Trophoblast cell (in vitro differentiated cells and primary cell): ENCODE measurements around the gene CTIF.

Experiments used
- DNase-seq, 2 donors: peaks; one replicate each; pipeline ENCODE4 v3.0.0-alpha.2; 2016
- H2AFZ ChIP-seq: 2 replicates; pipeline ENCODE4 v1.6.1; 2013; ENCODE audit warnings: low read length, moderate library complexity, mild to moderate bottlenecking; ENCODE audit not compliant: insufficient read depth, poor library complexity
- H2AK5ac ChIP-seq: 2 replicates; pipeline ENCODE4 v1.6.1; 2013; ENCODE audit warnings: mild to moderate bottlenecking, low read length
- H2BK120ac ChIP-seq: 2 replicates; pipeline ENCODE4 v1.6.1; 2013; ENCODE audit warnings: low read length, mild to moderate bottlenecking, moderate library complexity; ENCODE audit not compliant: insufficient read depth, poor library complexity
- H2BK12ac ChIP-seq: 2 replicates; pipeline ENCODE4 v1.6.1; 2013; ENCODE audit warnings: mild to moderate bottlenecking, low read length, moderate library complexity
- H2BK5ac ChIP-seq: 2 replicates; pipeline ENCODE4 v1.6.1; 2013; ENCODE audit warnings: low read length, low read depth, moderate library complexity, mild to moderate bottlenecking; ENCODE audit not compliant: poor library complexity
- H3K14ac ChIP-seq: 2 replicates; pipeline ENCODE4 v1.6.1; 2013; ENCODE audit warnings: mild to moderate bottlenecking, low read length
- H3K18ac ChIP-seq: 2 replicates; pipeline ENCODE4 v1.6.1; 2013; ENCODE audit warnings: mild to moderate bottlenecking, low read length
- H3K23ac ChIP-seq: 2 replicates; pipeline ENCODE4 v1.6.1; 2013; ENCODE audit warnings: low read length
- H3K27ac ChIP-seq: 2 replicates; pipeline ENCODE4 v1.5.1; 2013; ENCODE audit warnings: low read depth, mild to moderate bottlenecking, inconsistent platforms, low read length, moderate library complexity
- H3K27me3 ChIP-seq: 2 replicates; pipeline ENCODE4 v1.6.1; 2013; ENCODE audit warnings: inconsistent platforms, mild to moderate bottlenecking, low read length, moderate library complexity; ENCODE audit not compliant: insufficient read depth
- H3K36me3 ChIP-seq, 2 experiments: 1 replicate in 1 of 2; 2 replicates in 1 of 2; pipeline ENCODE4 v1.6.1; 2013; ENCODE audit warnings: low read length in 2 of 2, mild to moderate bottlenecking in 2 of 2, moderate library complexity in 1 of 2; ENCODE audit not compliant: insufficient read depth in 2 of 2, control insufficient read depth in 1 of 2
- H3K4ac ChIP-seq: 2 replicates; pipeline ENCODE4 v1.6.1; 2013; ENCODE audit warnings: low read depth, mild to moderate bottlenecking, low read length, moderate library complexity
- H3K4me1 ChIP-seq, 2 experiments: 1 replicate in 1 of 2; 2 replicates in 1 of 2; pipeline ENCODE4 v1.6.1; 2013; ENCODE audit warnings: low read length in 2 of 2, mild to moderate bottlenecking in 2 of 2, moderate library complexity in 1 of 2; ENCODE audit not compliant: insufficient read depth in 2 of 2, control insufficient read depth in 1 of 2
- H3K4me2 ChIP-seq: 2 replicates; pipeline ENCODE4 v1.6.1; 2013; ENCODE audit warnings: inconsistent platforms, mild to moderate bottlenecking, low read length, moderate library complexity
- H3K4me3 ChIP-seq: 2 replicates; pipeline ENCODE4 v1.5.1; 2013; ENCODE audit warnings: mild to moderate bottlenecking, low read depth, low read length, inconsistent platforms
- H3K79me1 ChIP-seq: one replicate; pipeline ENCODE4 v1.6.1; 2013; ENCODE audit warnings: low read length
- H3K79me2 ChIP-seq: 2 replicates; pipeline ENCODE4 v1.6.1; 2013; ENCODE audit warnings: low read length, mild to moderate bottlenecking; ENCODE audit not compliant: control insufficient read depth, insufficient read depth, poor library complexity
- H3K9ac ChIP-seq: 2 replicates; pipeline ENCODE4 v1.6.1; 2013; ENCODE audit warnings: mild to moderate bottlenecking, low read length
- H3K9me3 ChIP-seq: 2 replicates; pipeline ENCODE4 v1.6.1; 2013; ENCODE audit warnings: low read depth, mild to moderate bottlenecking, control low read depth, inconsistent platforms, low read length; ENCODE audit not compliant: insufficient read depth
- H4K12ac ChIP-seq: 2 replicates; pipeline ENCODE4 v1.6.1; 2013; ENCODE audit warnings: low read depth, mild to moderate bottlenecking, low read length, moderate library complexity
- H4K8ac ChIP-seq: 2 replicates; pipeline ENCODE4 v1.6.1; 2013; ENCODE audit warnings: low read depth, mild to moderate bottlenecking, low read length, moderate library complexity
- H4K91ac ChIP-seq: one replicate; pipeline ENCODE4 v1.6.1; 2013; ENCODE audit warnings: low read depth, mild to moderate bottlenecking, low read length, moderate library complexity
- WGBS: extraction: QIAGEN DNeasy Blood & Tissue Kit; methylation state at CpG from one replicate; pipeline ENCODE4 v1.1.7; 2013; ENCODE audit warnings: missing lambda C conversion rate; ENCODE audit not compliant: insufficient read length, insufficient coverage; ENCODE audit errors: extremely low coverage; 5-methylcytosine and 5-hydroxymethylcytosine counted together

The CTIF gene

DNA sequence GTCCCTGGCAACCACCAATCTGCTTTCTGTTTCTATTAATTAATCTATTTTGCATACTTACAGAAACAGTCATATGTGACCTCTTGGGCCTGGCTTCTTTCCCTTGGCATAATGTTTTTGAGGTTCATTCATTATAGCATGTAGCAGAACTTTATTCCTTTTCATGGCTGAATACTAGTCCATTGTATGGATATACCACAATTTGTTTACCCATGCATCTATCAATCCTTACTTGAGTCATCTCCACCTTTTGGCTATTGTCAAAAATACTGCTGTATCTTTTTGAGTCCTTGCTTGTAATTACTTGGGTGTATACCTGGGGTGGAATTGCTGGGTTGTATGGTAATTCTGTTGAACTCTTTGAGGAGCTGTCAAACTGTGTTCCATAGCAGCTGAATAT lies 126.8 kb downstream of the CTIF start:
- no peak overlapping the region for H2AK5ac ChIP-seq
- H3K4me1 ChIP-seq, result peaks cover 16 to 18% of the 10 kb centered on the region in 2 experiments
- H3K27ac ChIP-seq, result no peak overlapping the region
- H3K4ac ChIP-seq, result no peak overlapping the region
- H4K8ac ChIP-seq, result no peak overlapping the region
- H3K23ac ChIP-seq, result no peak overlapping the region
- H2BK120ac ChIP-seq, result no peak overlapping the region
- no peak overlapping the region for H3K14ac ChIP-seq
- H3K27me3 ChIP-seq, result no peaks in the 10 kb centered on the region
- no peak overlapping the region for H4K91ac ChIP-seq
- H3K4me3 ChIP-seq, result no peak overlapping the region
- H3K79me1 ChIP-seq, result peaks cover 11% of the 10 kb centered on the region
- no peak for DNase-seq
- H3K18ac ChIP-seq, result no peak overlapping the region
- H3K9ac ChIP-seq, result no peak overlapping the region
- H3K4me2 ChIP-seq, result no peak overlapping the region
- no peak overlapping the region for H2BK5ac ChIP-seq
- no peak overlapping the region for H2BK12ac ChIP-seq
- H3K79me2 ChIP-seq, result peaks cover 3% of the 10 kb centered on the region
- no peak overlapping the region for H2AFZ ChIP-seq
- peaks cover 20% of the 10 kb centered on the region in 2 experiments for H3K36me3 ChIP-seq
- peaks cover under 1% of the 10 kb centered on the region for H3K9me3 ChIP-seq
- H4K12ac ChIP-seq, result no peak overlapping the region

DNA sequence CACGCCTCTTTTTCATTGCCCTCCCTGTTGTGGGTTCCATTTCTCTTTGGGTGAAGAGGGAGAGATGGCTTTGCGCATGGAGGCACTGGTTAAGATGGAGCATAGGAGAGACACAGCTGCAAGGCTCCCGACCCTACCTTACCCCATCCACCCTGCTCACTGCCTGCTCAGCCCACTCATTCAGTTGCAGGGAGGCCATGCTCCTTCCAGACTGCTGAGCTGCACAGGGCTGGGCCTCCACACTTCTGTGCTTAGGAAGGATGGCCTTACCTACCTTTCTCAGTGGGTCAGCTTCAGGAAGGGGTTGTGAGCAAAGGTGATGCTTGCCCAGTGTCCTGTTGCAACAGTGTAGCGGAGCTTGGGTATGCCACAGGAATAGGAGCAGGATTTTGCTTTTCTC lies 127.8 kb downstream of the CTIF start:
- no CpG with 5 or more reads among the region's 4 CpGs for whole genome bisulfite sequencing
- H4K8ac ChIP-seq, result no peak overlapping the region

DNA sequence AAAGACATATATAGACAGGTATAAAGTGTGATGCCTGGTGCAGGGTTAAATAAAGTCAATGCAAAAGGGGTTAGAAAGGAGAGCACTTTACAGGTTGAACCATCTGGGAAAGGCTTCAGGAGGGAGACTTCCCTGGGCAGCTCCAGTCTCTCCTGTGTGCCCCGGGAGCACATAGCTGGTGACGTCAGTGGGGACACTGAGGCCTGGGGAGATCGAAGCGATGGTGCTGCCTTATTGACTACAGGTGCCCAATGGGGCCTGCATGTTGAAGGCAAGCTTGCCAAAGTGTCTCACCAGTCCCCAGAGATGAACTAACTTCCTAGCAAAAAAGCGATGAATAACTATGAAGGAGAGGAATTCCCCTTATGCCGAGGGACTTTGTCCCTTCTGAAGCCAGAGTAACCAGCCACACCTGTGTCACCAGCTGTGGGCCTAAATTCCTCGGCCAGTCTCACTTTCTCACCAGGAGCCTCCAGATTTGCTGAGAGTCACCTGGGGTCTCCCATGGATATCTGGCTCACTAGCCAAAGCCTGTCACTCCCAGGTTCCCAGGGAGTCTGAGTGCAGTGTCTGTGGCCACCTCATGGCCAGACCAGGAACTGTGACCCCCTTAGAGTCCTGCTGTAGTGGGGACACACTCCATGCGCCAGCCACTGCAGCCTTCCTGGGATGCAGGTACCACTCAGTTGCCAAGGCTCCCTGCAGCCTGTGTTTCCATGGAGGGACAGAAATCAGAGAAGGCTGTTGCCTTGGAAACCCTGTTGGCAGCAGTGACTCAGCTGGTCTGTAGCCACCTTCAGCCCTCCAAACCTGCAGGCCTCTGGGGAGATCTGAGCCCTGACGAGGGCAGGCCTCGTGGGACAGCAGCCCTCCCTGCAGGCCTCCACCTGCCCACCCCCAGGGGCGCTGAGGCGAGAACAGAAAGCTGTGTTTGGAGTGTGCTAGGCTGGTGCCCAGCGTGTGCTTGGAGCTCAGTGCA lies 128.7 kb downstream of the CTIF start:
- no CpG with 5 or more reads among the region's 13 CpGs for WGBS
- Histone ChIP-seq H3K9ac (no peak overlapping the region), H2BK5ac (no peak overlapping the region), H3K36me3 (peaks cover 26% of the 10 kb centered on the region in 2 experiments), H3K23ac (no peak overlapping the region), H2BK12ac (no peak overlapping the region), H2BK120ac (no peak overlapping the region), H3K14ac (no peak overlapping the region), H3K79me1 (peaks cover 5% of the 10 kb centered on the region), H3K9me3 (peaks cover 5% of the 10 kb centered on the region), H4K91ac (no peak overlapping the region), H3K4me3 (peak overlapping the region; percentile 3), H4K12ac (no peak overlapping the region), H3K4me2 (no peak overlapping the region), H3K18ac (no peak overlapping the region), H3K27ac (no peak overlapping the region), H3K27me3 (no peaks in the 10 kb centered on the region), H2AFZ (no peak overlapping the region), H3K79me2 (no peaks in the 10 kb centered on the region), H2AK5ac (no peak overlapping the region), H3K4ac (no peak overlapping the region), H4K8ac (no peak overlapping the region), H3K4me1 (peaks cover 6% of the 10 kb centered on the region in 2 experiments)
- DNase-seq, result peak in 1 of 2 donors; percentile 53

More for the DNA sequence above, 127.8 kb downstream of the CTIF start:
- Histone ChIP-seq H3K9me3 (peaks cover 5% of the 10 kb centered on the region), H3K14ac (no peak overlapping the region), H3K4me1 (peaks cover 14% of the 10 kb centered on the region in 2 experiments), H2AFZ (no peak overlapping the region), H2BK5ac (no peak overlapping the region), H3K18ac (no peak overlapping the region), H3K9ac (no peak overlapping the region), H3K27me3 (no peaks in the 10 kb centered on the region), H3K79me2 (peaks cover 3% of the 10 kb centered on the region), H3K79me1 (peaks cover 11% of the 10 kb centered on the region), H2AK5ac (no peak overlapping the region), H3K23ac (no peak overlapping the region), H3K4ac (no peak overlapping the region), H3K27ac (no peak overlapping the region), H4K91ac (no peak overlapping the region), H3K4me2 (no peak overlapping the region), H2BK120ac (no peak overlapping the region), H2BK12ac (no peak overlapping the region), H3K36me3 (peaks cover 26% of the 10 kb centered on the region in 2 experiments), H4K12ac (no peak overlapping the region), H3K4me3 (no peak overlapping the region)
- no peak for DNase-seq

DNA sequence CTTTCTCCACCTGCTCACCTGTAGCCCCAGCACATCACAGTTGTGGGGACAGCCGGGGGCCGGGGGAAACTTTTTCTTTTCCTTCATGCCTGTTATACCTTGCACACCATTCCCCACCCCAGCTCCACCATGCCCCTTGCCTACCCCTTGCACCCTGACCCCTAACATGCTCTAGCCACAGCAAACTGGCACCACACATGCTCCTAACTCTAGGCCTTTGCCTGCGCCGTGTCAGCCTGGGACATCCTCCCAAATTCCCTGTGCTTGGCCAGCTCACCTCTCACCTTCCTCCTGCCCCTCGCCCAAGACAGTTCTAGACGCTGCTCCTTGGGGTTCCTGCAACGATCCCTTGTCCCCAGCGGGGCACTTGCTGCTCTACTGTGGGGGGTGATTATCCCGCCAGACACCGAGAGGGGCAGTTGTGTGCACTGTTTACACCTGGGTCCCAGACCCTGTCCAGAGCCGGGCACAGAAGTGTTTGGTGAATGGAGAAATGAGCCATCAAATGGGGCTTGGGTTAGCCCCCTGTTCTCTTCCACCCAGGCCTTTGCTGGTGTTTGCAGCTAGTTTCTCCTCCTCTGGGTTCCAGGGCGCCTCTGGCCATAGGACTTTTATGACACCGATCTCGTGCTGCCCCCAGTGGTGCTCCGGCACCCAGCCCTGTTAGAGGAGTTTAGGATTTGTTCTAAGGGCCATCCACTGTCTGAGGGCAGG lies 129.8 kb downstream of the CTIF start:
- H2AFZ ChIP-seq, result no peak overlapping the region
- no peak overlapping the region for H3K4me3 ChIP-seq
- H2BK120ac ChIP-seq, result no peak overlapping the region
- H3K79me1 ChIP-seq, result no peaks in the 10 kb centered on the region
- no peaks in the 10 kb centered on the region for H3K4me1 ChIP-seq
- H3K14ac ChIP-seq, result no peak overlapping the region
- no CpG with 5 or more reads among the region's 15 CpGs for WGBS
- H3K27me3 ChIP-seq, result no peaks in the 10 kb centered on the region
- H3K18ac ChIP-seq, result no peak overlapping the region
- DNase-seq, result no peak
- no peak overlapping the region for H2BK12ac ChIP-seq
- no peak overlapping the region for H3K27ac ChIP-seq
- H3K4me2 ChIP-seq, result no peak overlapping the region
- H3K79me2 ChIP-seq, result no peaks in the 10 kb centered on the region
- H3K4ac ChIP-seq, result no peak overlapping the region
- no peak overlapping the region for H3K9ac ChIP-seq
- no peak overlapping the region for H4K8ac ChIP-seq
- no peak overlapping the region for H4K12ac ChIP-seq
- H4K91ac ChIP-seq, result no peak overlapping the region
- peaks cover 5% of the 10 kb centered on the region for H3K9me3 ChIP-seq
- no peak overlapping the region for H2AK5ac ChIP-seq
- H2BK5ac ChIP-seq, result no peak overlapping the region
- peaks cover 26% of the 10 kb centered on the region in 2 experiments for H3K36me3 ChIP-seq
- no peak overlapping the region for H3K23ac ChIP-seq
